Keratinocyte (primary cell): ENCODE results near the gene ARMC6. TPM values are rescaled to one million over a fixed set of nuclear protein-coding genes. Genes with fewer than 3 reads are reported as not detected.

Experiments used
- DNase-seq: peaks from one replicate; pipeline ENCODE4 v3.0.0-alpha.2; 2011; ENCODE audit warnings: low read depth, missing footprints, low spot score
- FAIRE-seq: peaks from 2 replicates; lab custom pipeline; 2011; peaks lifted over from hg19 to GRCh38; lab: Jason Lieb, UNC
- H2AFZ ChIP-seq: 2 replicates; pipeline ENCODE4 v1.6.0; 2012; ENCODE audit warnings: low read length, control low read depth, inconsistent platforms; ENCODE audit not compliant: control insufficient read depth
- H3K27ac ChIP-seq: 2 replicates; pipeline ENCODE4 v1.5.1; 2011; ENCODE audit warnings: low read length; ENCODE audit not compliant: control insufficient read depth, insufficient read depth
- H3K27me3 ChIP-seq: 3 replicates; pipeline ENCODE4 v1.6.0; 2011; ENCODE audit warnings: low read length; ENCODE audit not compliant: control insufficient read depth, insufficient read depth; ENCODE audit errors: extremely low read depth
- H3K36me3 ChIP-seq, 2 experiments: 2 replicates in 1 of 2; 3 replicates in 1 of 2; pipeline ENCODE4 v1.5.1; 2011; ENCODE audit warnings: low read length in 2 of 2, mild to moderate bottlenecking in 1 of 2; ENCODE audit not compliant: control insufficient read depth in 2 of 2, insufficient read depth in 2 of 2; ENCODE audit errors: extremely low read depth in 1 of 2
- H3K4me1 ChIP-seq: 3 replicates; pipeline ENCODE4 v1.5.1; 2011; ENCODE audit warnings: low read length; ENCODE audit not compliant: control insufficient read depth, insufficient read depth; ENCODE audit errors: extremely low read depth
- H3K4me2 ChIP-seq: 3 replicates; pipeline ENCODE4 v1.6.0; 2011; ENCODE audit warnings: low read depth, low read length; ENCODE audit not compliant: control insufficient read depth, insufficient read depth; ENCODE audit errors: extremely low read depth
- H3K4me3 ChIP-seq, 3 experiments: fragments of 200-600 bp in 1 of 3; sonication (generic) in 1 of 3; 2 replicates in 2 of 3; 3 replicates in 1 of 3; pipeline ENCODE4 v1.5.1; 2011 to 2016; ENCODE audit warnings: low read length in 3 of 3, mild to moderate bottlenecking in 3 of 3, control low read depth in 2 of 3, inconsistent platforms in 1 of 3, low read depth in 1 of 3, mixed read lengths in 1 of 3, mixed run types in 1 of 3, moderate library complexity in 1 of 3; ENCODE audit not compliant: control insufficient read depth in 2 of 3, insufficient read depth in 2 of 3; ENCODE audit errors: extremely low read depth in 1 of 3
- H3K79me2 ChIP-seq: 2 replicates; pipeline ENCODE4 v1.6.0; 2012; ENCODE audit warnings: low read length; ENCODE audit not compliant: control insufficient read depth, insufficient read depth
- H3K9ac ChIP-seq: 3 replicates; pipeline ENCODE4 v1.6.0; 2011; ENCODE audit warnings: low read length; ENCODE audit not compliant: control insufficient read depth, insufficient read depth; ENCODE audit errors: extremely low read depth
- H3K9me1 ChIP-seq: 3 replicates; pipeline ENCODE4 v1.6.0; 2011; ENCODE audit warnings: low read length; ENCODE audit not compliant: control insufficient read depth, insufficient read depth; ENCODE audit errors: extremely low read depth
- H3K9me3 ChIP-seq: 2 replicates; pipeline ENCODE4 v1.5.1; 2012; ENCODE audit warnings: low read depth, low read length; ENCODE audit not compliant: control insufficient read depth
- H4K20me1 ChIP-seq: 3 replicates; pipeline ENCODE4 v1.6.0; 2011; ENCODE audit warnings: low read length; ENCODE audit not compliant: control insufficient read depth, insufficient read depth; ENCODE audit errors: extremely low read depth
- CTCF ChIP-seq, 3 experiments: IDR thresholded peaks in 1 of 3; conservative IDR thresholded peaks in 1 of 3; optimal IDR thresholded peaks in 1 of 3; 2 replicates in 2 of 3; 3 replicates in 1 of 3; pipeline versions ENCODE3 to v1.5.1; 2011; ENCODE audit warnings: low read length in 3 of 3, mild to moderate bottlenecking in 3 of 3, moderate library complexity in 2 of 3, control low read depth in 1 of 3, inconsistent platforms in 1 of 3; ENCODE audit not compliant: insufficient read depth in 2 of 3; ENCODE audit errors: extremely low read depth in 1 of 3
- EZH2 ChIP-seq: IDR thresholded peaks from one replicate; pipeline ENCODE4 v1.6.1; 2012; ENCODE audit warnings: inconsistent platforms, mild to moderate bottlenecking, low read length, moderate library complexity
- dilution Hi-C: fragments of 300-500 bp; cut with MboI; formaldehyde crosslinking; loops from one replicate; pipeline ENCODE4 v1.7.0; 2020; ENCODE audit warnings: low sequenced_read_pairs; ENCODE audit not compliant: extremely low pct_ligation_motif_present
- polyA plus RNA-seq, 5 experiments: library from polyadenylated mRNA; depleted of rRNA in 3 of 5; stranded (reverse) in 3 of 5; stranded (forward) in 1 of 5; unstranded in 1 of 5; fragments of >200 nt; gene quantifications; 1 replicate in 1 of 5; 2 replicates in 3 of 5; 3 replicates in 1 of 5; pipeline versions ENCODE4 v1.2.1 to v1.2.3, GENCODE V29; 2011 to 2012; ENCODE audit warnings: missing spikeins in 2 of 5, low read depth in 1 of 5, low replicate concordance in 1 of 5

Gene ARMC6
- polyA plus RNA-seq, 1 donor (not counting 4 experiments of a cell fraction or from before 2014, with no cell fraction given): 23.8 TPM

GRCh38 chr19:19081642-19082151 lies 48.3 kb downstream of the ARMC6 start:
- no peak overlapping the region for H3K4me2 ChIP-seq
- no peaks in the 10 kb centered on the region for H3K27me3 ChIP-seq
- no peak overlapping the region for H2AFZ ChIP-seq
- TF ChIP-seq EZH2: no peak
- no peak overlapping the region for H3K9ac ChIP-seq
- no peak overlapping the region for H3K27ac ChIP-seq
- no peak overlapping the region for H3K4me3 ChIP-seq
- FAIRE-seq (no peak), DNase-seq (no peak)
- no peaks in the 10 kb centered on the region for H3K79me2 ChIP-seq
- H3K9me3 ChIP-seq: no peaks in the 10 kb centered on the region
- no peaks in the 10 kb centered on the region for H3K36me3 ChIP-seq
- H4K20me1 ChIP-seq: no peaks in the 10 kb centered on the region
- dilution Hi-C loops: no loop called here
- H3K4me1 ChIP-seq: peaks cover 5% of the 10 kb centered on the region
- H3K9me1 ChIP-seq: no peaks in the 10 kb centered on the region

GRCh38 chr19:19083413-19084178 lies 50.2 kb downstream of the ARMC6 start:
- Histone ChIP-seq H3K9ac (no peak overlapping the region), H3K36me3 (no peaks in the 10 kb centered on the region), H3K9me1 (no peaks in the 10 kb centered on the region), H4K20me1 (no peaks in the 10 kb centered on the region), H3K9me3 (no peaks in the 10 kb centered on the region), H3K27me3 (no peaks in the 10 kb centered on the region), H2AFZ (no peak overlapping the region), H3K4me1 (peaks cover 5% of the 10 kb centered on the region), H3K4me2 (no peak overlapping the region), H3K4me3 (no peak overlapping the region), H3K27ac (no peak overlapping the region), H3K79me2 (no peaks in the 10 kb centered on the region)
- FAIRE-seq: no peak
- dilution Hi-C loops: no loop called here
- TF ChIP-seq EZH2 (no peak), CTCF (optimal IDR thresholded peaks at IDR 0.05 in 1 of 3, IDR thresholded peaks at IDR 0.05 in 1 of 3, conservative IDR thresholded peaks at IDR 0.05 in 1 of 3; ENCODE audit: extremely low read depth in 1 of 3, insufficient read depth in 2 of 3, low read length in 3 of 3) (no peak)
- DNase-seq: no peak
